HG03135 (cell line): ENCODE data around the gene TLK2.
"Not testable (repeated sequence)": the region's sequence is repeated elsewhere in the genome, so short reads cannot be mapped to it uniquely, and the experiment has no call there.

Experiments
- ATAC-seq: cut with Tn5 transposase; IDR thresholded peaks from one replicate; pipeline ENCODE4 v1.9.1; 2021; ENCODE audit warnings: mild to moderate bottlenecking, moderate library complexity; ENCODE audit not compliant: unreplicated experiment

The TLK2 gene

DNA sequence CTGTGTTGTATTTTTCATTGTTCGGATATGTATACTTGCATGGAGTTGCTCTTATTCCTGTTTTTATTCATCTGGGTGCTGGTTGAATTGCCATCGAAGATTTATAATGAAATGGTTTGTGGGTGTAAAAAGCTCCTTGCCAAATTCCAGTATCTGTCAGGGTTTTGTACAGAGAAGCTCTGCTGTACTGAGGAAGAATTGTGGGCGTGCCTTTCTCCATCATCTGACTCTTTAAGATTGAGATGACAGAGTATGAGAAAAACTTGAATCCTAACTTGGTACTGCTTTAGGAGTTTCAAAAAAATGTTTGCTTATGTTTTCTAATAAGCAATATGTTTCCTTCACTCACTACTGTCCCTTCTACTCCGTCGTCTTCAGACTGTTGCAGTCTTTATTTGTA is 78.9 kb downstream of the TLK2 start:
- ATAC-seq: not testable (repeated sequence)

DNA sequence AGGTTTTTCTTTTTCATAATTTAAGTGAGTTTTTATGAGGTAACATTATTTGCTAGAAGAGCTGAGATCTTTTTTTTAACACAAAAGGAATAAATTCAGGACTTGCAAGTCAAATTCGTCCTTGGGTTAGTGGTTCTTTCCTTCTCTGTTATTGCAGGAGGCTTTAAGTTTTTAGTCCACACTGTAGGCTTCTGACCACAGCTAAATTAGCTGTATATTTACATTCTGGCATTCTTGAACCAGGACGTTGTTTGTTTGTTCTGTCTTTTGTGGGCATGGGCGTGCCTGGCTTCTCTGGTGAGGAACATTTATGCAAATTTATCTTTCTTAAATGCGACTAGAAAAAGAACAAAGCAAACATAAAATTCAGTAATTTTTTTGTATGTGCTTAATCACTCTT is 80.3 kb downstream of the TLK2 start:
- ATAC-seq: not testable (repeated sequence)

- not testable (repeated sequence) for ATAC-seq
These were observed 82.3 kb downstream of the TLK2 start for GRCh38 chr17:62560971-62561370.

DNA sequence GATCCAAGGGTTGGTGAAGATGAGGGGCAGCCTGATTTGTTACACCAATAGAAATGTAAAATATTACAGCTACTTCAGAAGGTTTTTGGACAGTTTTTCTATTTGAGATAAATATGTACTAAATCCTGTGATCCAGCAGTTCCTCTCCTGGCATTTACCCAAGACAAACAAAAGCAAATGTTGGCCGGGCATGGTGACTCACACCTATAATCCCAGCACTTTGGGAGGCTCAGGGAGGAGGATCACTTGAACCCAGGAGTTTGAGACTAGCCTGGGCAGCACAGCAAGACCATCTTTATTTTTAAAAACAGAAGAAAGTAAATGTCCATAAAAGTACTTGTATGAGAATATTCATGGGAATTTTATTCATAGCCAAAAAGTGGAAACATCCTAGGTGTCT is 84.0 kb downstream of the TLK2 start:
- ATAC-seq: no peak

DNA sequence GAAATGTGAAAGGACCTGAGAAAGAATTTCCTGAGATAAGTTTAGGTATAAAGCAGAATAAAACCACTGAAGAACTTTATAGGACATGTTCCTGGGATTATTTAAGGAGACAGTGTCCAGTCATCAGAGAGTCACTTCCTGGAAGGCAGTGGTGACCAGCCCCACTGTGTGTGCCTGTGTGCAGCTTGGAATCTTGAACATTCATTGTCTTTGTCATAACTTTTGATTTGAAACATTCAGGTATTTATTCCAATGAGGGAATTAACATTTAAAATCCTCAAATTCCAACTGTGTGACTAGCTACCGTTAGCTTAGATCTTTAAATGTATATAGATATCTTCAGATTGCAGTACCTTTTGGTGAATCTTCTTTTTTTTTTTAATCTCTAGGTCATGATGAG is 87.2 kb downstream of the TLK2 start:
- ATAC-seq: no peak

- no peak for ATAC-seq
These were observed 88.5 kb downstream of the TLK2 start for GRCh38 chr17:62566996-62567578.

- ATAC-seq: no peak
These were observed 93.9 kb downstream of the TLK2 start for GRCh38 chr17:62572488-62572887.

- ATAC-seq: no peak
These were observed 94.3 kb downstream of the TLK2 start for GRCh38 chr17:62572888-62573401.

- ATAC-seq: no peak
These were observed 95.0 kb downstream of the TLK2 start for GRCh38 chr17:62573480-62574117.

- no peak for ATAC-seq
These were observed 97.8 kb downstream of the TLK2 start for GRCh38 chr17:62576382-62576781.

GRCh38 chr17:62578757-62579487 is 100.3 kb downstream of the TLK2 start:
- ATAC-seq: no peak

- no peak for ATAC-seq
These were observed 102.3 kb downstream of the TLK2 start for GRCh38 chr17:62580947-62581346.

DNA sequence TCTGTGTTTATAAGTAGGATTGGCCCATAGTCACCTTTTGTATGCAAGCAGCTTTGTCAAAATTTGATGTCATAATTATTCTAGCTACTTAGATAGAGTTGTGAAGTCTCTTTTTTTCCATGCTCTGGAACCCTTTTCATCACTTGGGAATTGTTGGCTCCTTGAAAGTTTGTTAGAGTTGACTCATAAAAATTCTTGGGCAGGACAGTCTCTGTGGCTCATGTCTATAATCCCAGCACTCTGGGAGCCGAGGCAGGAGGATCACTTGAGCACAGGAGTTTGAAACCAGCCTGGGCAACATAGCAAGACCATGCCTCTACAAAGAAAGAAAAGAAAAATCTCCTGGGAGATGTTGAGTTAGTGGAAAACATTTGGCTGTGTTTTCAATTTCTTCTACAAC is 103.1 kb downstream of the TLK2 start:
- ATAC-seq: no peak

DNA sequence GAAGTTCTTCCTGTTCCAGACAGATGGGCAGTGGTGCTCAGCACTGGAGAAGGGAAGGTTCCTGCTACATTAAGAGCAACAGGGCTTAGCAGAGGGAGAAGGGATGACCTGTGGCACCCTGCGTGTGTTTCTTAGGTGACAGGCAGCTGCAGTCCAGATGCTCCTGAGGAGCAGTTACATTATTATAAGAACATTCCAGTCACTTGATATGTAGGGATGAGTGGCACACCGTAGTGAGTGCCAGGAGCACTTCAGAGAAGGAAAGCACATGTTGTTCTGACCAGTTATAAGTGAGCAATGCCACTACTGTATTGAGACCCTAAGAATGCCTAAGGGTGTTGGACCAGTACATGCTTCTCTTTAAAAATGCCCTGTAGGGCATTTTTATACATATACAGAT is 108.9 kb downstream of the TLK2 start:
- no peak for ATAC-seq

DNA sequence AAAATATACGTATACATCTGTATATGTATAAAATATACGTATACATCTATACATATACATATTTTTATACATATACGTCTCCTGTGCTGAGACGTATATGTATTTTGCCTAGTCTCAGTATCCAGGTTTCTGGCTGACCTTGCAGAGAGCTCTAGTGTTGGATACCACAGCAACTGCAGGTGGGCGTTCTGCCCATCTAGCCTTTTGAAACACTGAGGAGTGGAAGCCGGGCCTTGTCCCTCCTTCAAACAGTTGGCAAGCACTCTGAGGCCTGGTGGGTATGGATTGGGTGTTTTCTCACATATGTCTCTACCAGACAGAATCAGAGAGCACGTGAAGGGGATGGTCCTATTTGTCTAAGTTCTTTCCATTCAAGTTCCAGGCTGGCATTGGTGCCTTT is 109.5 kb downstream of the TLK2 start:
- no peak for ATAC-seq

- ATAC-seq: no peak
These were observed 112.7 kb downstream of the TLK2 start for GRCh38 chr17:62591333-62591732.

DNA sequence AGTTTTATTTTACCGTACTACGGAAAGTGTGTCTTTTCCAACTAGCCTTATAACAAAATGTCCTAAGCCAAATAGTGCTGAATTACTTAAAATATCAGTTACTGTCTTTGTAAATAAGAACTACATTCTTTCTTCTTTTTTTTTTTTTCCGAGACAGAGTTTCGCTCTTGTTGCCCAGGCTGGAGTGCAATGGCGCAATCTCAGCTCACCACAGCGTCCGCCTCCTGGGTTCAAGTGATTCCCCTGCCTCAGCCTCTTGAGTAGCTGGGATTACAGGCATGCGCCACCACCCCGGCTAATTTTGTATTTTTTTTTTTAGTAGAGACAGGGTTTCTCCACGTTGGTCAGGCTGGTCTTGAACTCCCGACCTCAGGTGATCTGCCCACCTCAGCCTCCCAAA is 113.2 kb downstream of the TLK2 start:
- not testable (repeated sequence) for ATAC-seq

DNA sequence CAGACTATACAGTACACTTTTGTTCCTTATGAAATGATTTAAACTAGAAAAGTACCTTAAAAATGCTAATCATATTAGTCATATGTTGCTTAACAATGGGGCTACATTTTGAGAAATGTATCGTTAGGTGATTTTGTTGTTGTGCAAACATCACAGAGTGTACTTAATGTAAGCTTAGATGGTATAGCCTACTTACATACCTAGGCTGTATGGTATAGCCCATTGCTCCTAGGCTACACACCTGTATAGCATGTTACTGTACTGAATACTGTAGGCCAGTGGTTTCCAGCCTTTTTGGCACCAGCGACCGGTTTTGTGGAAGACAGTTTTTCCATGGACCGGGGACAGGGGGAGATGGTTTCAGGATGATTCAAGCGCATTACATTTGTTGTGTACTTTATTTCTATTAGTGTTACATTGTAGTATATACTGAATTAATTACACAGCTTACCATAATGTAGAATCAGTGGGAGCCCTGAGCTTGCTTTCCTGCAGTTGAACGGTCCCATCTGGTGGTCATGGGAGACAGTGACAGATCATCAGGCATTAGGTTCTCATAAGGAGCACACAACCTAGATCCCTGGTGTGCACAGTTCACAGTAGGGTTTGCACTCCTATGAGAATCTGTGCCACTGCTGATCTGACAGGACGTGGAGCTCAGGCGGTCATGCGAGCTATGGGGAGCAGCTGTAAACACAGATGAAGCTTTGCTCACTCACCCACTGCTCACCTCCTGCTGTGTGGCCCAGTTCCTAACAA is 113.9 kb downstream of the TLK2 start:
- ATAC-seq: no peak

DNA sequence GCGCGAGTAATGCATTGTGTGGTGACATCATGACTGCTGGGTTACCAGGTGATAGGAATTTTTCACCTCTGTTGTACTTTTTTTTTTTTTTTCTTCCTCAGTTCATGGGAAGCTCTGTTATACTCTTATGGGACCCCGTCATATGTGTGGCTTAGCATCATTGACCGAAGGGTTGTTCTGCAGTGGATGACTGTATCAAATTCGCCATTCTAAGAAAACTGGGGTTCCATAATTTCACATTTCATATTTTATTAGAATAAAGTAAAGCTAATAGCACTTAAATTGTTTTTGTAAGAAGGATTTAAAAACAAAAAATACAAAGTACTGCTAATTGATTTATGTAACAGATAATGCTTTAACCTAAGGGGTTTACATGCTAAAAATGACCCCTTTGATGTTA is 116.9 kb downstream of the TLK2 start:
- ATAC-seq: no peak

DNA sequence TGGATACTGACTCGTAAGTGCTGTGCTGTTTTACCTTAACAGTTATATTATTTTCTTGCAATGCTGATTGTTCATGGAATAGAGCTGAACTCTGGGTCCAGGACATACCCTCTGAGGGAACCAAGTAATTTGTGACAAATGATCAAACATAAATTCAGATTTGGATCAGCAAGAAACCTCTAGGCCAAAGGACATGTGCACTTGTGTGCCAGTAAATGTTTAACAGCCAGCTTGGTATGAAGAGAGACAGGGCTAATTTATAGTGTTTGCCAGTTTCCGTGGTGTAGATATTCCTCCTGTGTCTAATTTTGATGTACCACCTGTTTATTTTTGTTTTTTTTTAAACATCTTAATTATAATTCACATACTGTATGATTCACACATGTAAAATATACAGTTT is 118.0 kb downstream of the TLK2 start:
- no peak for ATAC-seq

DNA sequence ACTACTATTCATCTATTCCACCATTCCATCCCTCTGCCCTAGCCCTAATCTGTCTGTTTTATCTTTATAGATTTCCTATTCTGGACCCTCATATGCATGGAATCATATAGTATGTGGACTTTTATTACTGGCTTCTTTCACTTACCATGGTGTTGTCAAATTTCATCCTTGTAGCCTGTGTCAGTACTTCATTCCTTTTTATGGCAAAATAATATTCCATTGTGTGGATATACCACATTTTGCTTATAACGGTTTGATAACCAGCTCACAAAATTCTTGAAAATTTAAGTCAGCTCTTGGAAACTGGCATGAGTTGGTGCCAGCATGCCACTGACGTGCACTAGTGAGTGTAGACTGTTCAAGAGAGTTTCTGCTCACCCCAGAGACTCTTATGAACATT is 118.5 kb downstream of the TLK2 start:
- ATAC-seq: no peak
